ENCODE results near the gene SELP. TPM values are rescaled to one million over a fixed set of nuclear protein-coding genes. Genes with fewer than 3 reads are reported as not detected.
"Not testable (repeated sequence)": the region's sequence is repeated elsewhere in the genome, so short reads cannot be mapped to it uniquely, and the experiment has no call there.

SELP gene
- total and polyA plus RNA-seq, 4 experiments from 2014 or later = 1.4 to 2.2 (median 1.9) TPM; not detected in 1

- H3K36me3 Mint-ChIP-seq; H3K4me3 ChIP-seq (ENCODE audit: low read length in 2 of 2); CTCF ChIA-PET (ENCODE audit: partially characterized antibody); H3K27me3 ChIP-seq (ENCODE audit: insufficient read depth, low read length); H3K36me3 ChIP-seq (ENCODE audit: insufficient read depth, low read length); H3K9me3 ChIP-seq (ENCODE audit: control insufficient read depth in 1 of 2, low read length in 2 of 2); H3K9me3 Mint-ChIP-seq; H3K27ac ChIP-seq (ENCODE audit: low read depth, low read length); H3K27me3 Mint-ChIP-seq: not testable (repeated sequence)
- POLR2A ChIA-PET (ENCODE audit: partially characterized antibody) = interaction anchor here (1.2 kb wide), 1 partner anchor 17 kb away, joined by 3 read pairs; no protein-coding TSS in a partner anchor
- Mint-ChIP-seq H3K27ac (peak overlapping the region; percentile 62 to 96 (median 92)), H3K4me3 (peak overlapping the region in 7 of 8 donors; percentile 49 to 74 (median 69)), H3K4me1 (peaks cover 34 to 82% (median 59%) of the 10 kb centered on the region in 4 donors)
- peaks cover 44% of the 10 kb centered on the region for H3K4me1 ChIP-seq (ENCODE audit: insufficient read depth, low read length)
- intact Hi-C loops (cut with micrococcal nuclease) = loop anchor here (1.0 kb wide), 1 partner anchor 44 kb away; the partner anchor contains the start of gene SELL
- DNase-seq = peak in 3 of 5 donors; percentile 21 to 32 (median 30)
Measured at GRCh38 chr1:169667227-169667639, 37.3 kb upstream of the SELP start.

GRCh38 chr1:169662680-169663079 lies 32.8 kb upstream of the SELP start:
- Mint-ChIP-seq H3K4me1 (peaks cover 49 to 79% (median 60%) of the 10 kb centered on the region in 4 donors), H3K9me3 (peaks cover 0 to 13% (median under 1%) of the 10 kb centered on the region in 8 donors), H3K27ac (peak overlapping the region in 1 of 7 donors; percentile 36), H3K4me3 (peak overlapping the region in 6 of 8 donors; percentile 5 to 74 (median 48))
- H3K9me3 ChIP-seq (ENCODE audit: control insufficient read depth in 1 of 2, low read length in 2 of 2); H3K27me3 ChIP-seq (ENCODE audit: insufficient read depth, low read length); H3K4me3 ChIP-seq (ENCODE audit: low read length in 2 of 2); POLR2A ChIA-PET (ENCODE audit: partially characterized antibody); intact Hi-C loops (cut with micrococcal nuclease); H3K27ac ChIP-seq (ENCODE audit: low read depth, low read length); H3K36me3 Mint-ChIP-seq; H3K27me3 Mint-ChIP-seq; H3K36me3 ChIP-seq (ENCODE audit: insufficient read depth, low read length); DNase-seq: not testable (repeated sequence)
- CTCF ChIA-PET (ENCODE audit: partially characterized antibody) = interaction anchor here (1.2 kb wide), 1 partner anchor 61 kb away, joined by 3 read pairs; no protein-coding TSS in a partner anchor
- H3K4me1 ChIP-seq (ENCODE audit: insufficient read depth, low read length) = peaks cover 37% of the 10 kb centered on the region

GRCh38 chr1:169661066-169661465 lies 31.1 kb upstream of the SELP start:
- H3K9me3 ChIP-seq (ENCODE audit: control insufficient read depth in 1 of 2, low read length in 2 of 2); DNase-seq; H3K27ac ChIP-seq (ENCODE audit: low read depth, low read length); H3K27ac Mint-ChIP-seq; H3K27me3 Mint-ChIP-seq; H3K4me3 ChIP-seq (ENCODE audit: low read length in 2 of 2); H3K36me3 ChIP-seq (ENCODE audit: insufficient read depth, low read length); H3K27me3 ChIP-seq (ENCODE audit: insufficient read depth, low read length); intact Hi-C loops (cut with micrococcal nuclease); H3K4me3 Mint-ChIP-seq; H3K36me3 Mint-ChIP-seq: not testable (repeated sequence)
- ChIA-PET POLR2A (ENCODE audit: partially characterized antibody) (interaction anchor here (1.6 to 7.7 kb wide), 3 partner anchors 31 to 60 kb away, joined by 6 to 67 read pairs (median 11); no protein-coding TSS in a partner anchor), CTCF (ENCODE audit: partially characterized antibody) (interaction anchor here (0.9 to 2.1 kb wide), 2 partner anchors 29 to 32 kb away, joined by 4 to 8 read pairs; no protein-coding TSS in a partner anchor)
- peaks cover 43% of the 10 kb centered on the region for H3K4me1 ChIP-seq (ENCODE audit: insufficient read depth, low read length)
- peaks cover 47 to 80% (median 59%) of the 10 kb centered on the region in 4 donors for H3K4me1 Mint-ChIP-seq
- peaks cover 0 to 18% (median 2%) of the 10 kb centered on the region in 8 donors for H3K9me3 Mint-ChIP-seq

- Mint-ChIP-seq H3K9me3 (peaks cover 0 to 35% (median 3%) of the 10 kb centered on the region in 8 donors), H3K4me1 (peaks cover 58 to 93% (median 76%) of the 10 kb centered on the region in 4 donors), H3K27ac (peak overlapping the region; percentile 13 to 85 (median 57)), H3K4me3 (peak overlapping the region in 7 of 8 donors; percentile 12 to 64 (median 60))
- POLR2A ChIA-PET (ENCODE audit: partially characterized antibody) = interaction anchor here (1.0 to 7.7 kb wide), 6 partner anchors 12 to 57 kb away, joined by 3 to 67 read pairs (median 6); no protein-coding TSS in a partner anchor
- peak in 2 of 5 donors; percentile 13 to 22 for DNase-seq
- not testable (repeated sequence) for H3K36me3 ChIP-seq (ENCODE audit: insufficient read depth, low read length); H3K27ac ChIP-seq (ENCODE audit: low read depth, low read length); H3K27me3 Mint-ChIP-seq; H3K9me3 ChIP-seq (ENCODE audit: control insufficient read depth in 1 of 2, low read length in 2 of 2); H3K4me3 ChIP-seq (ENCODE audit: low read length in 2 of 2); H3K27me3 ChIP-seq (ENCODE audit: insufficient read depth, low read length); H3K36me3 Mint-ChIP-seq
- CTCF ChIA-PET (ENCODE audit: partially characterized antibody) = interaction anchor here (1.1 to 4.7 kb wide), 6 partner anchors 30 to 57 kb away, joined by 3 to 27 read pairs (median 5); no protein-coding TSS in a partner anchor
- intact Hi-C loops (cut with micrococcal nuclease) = loop anchor here (2.0 kb wide), 1 partner anchor 54 kb away; no protein-coding TSS in a partner anchor
- H3K4me1 ChIP-seq (ENCODE audit: insufficient read depth, low read length) = peaks cover 49% of the 10 kb centered on the region
Measured at GRCh38 chr1:169658777-169659176, 28.9 kb upstream of the SELP start.

- H3K4me3 ChIP-seq (ENCODE audit: low read length in 2 of 2) = no peak overlapping the region
- DNase-seq = no peak
- peaks cover 0 to 33% (median 3%) of the 10 kb centered on the region in 8 donors for H3K9me3 Mint-ChIP-seq
- H3K27me3 ChIP-seq (ENCODE audit: insufficient read depth, low read length) = no peaks in the 10 kb centered on the region
- no peaks in the 10 kb centered on the region for H3K27me3 Mint-ChIP-seq
- H3K9me3 ChIP-seq (ENCODE audit: control insufficient read depth in 1 of 2, low read length in 2 of 2) = no peaks in the 10 kb centered on the region
- H3K4me3 Mint-ChIP-seq = no peak overlapping the region
- no peaks in the 10 kb centered on the region for H3K36me3 ChIP-seq (ENCODE audit: insufficient read depth, low read length)
- ChIA-PET POLR2A (ENCODE audit: partially characterized antibody) (no interaction called here), CTCF (ENCODE audit: partially characterized antibody) (no interaction called here)
- no peaks in the 10 kb centered on the region for H3K36me3 Mint-ChIP-seq
- peaks cover 53 to 79% (median 69%) of the 10 kb centered on the region in 4 donors for H3K4me1 Mint-ChIP-seq
- no peak overlapping the region for H3K27ac Mint-ChIP-seq
- H3K4me1 ChIP-seq (ENCODE audit: insufficient read depth, low read length) = peaks cover 52% of the 10 kb centered on the region
- intact Hi-C loops (cut with micrococcal nuclease) = no loop called here
- H3K27ac ChIP-seq (ENCODE audit: low read depth, low read length) = no peak overlapping the region
Measured at GRCh38 chr1:169653873-169654272, 23.9 kb upstream of the SELP start.

GRCh38 chr1:169651035-169651434 lies 21.1 kb upstream of the SELP start:
- H3K4me1 Mint-ChIP-seq = peaks cover 44 to 67% (median 59%) of the 10 kb centered on the region in 4 donors
- Histone ChIP-seq H3K4me1 (ENCODE audit: insufficient read depth, low read length) (peaks cover 42% of the 10 kb centered on the region), H3K27ac (ENCODE audit: low read depth, low read length) (no peak overlapping the region), H3K27me3 (ENCODE audit: insufficient read depth, low read length) (no peaks in the 10 kb centered on the region), H3K4me3 (ENCODE audit: low read length in 2 of 2) (no peak overlapping the region), H3K36me3 (ENCODE audit: insufficient read depth, low read length) (no peaks in the 10 kb centered on the region), H3K9me3 (ENCODE audit: control insufficient read depth in 1 of 2, low read length in 2 of 2) (no peaks in the 10 kb centered on the region)
- no peaks in the 10 kb centered on the region for H3K36me3 Mint-ChIP-seq
- H3K27ac Mint-ChIP-seq = no peak overlapping the region
- no peak overlapping the region for H3K4me3 Mint-ChIP-seq
- intact Hi-C loops (cut with micrococcal nuclease) = no loop called here
- ChIA-PET POLR2A (ENCODE audit: partially characterized antibody) (no interaction called here), CTCF (ENCODE audit: partially characterized antibody) (interaction anchor here (0.8 to 1.9 kb wide), 3 partner anchors 15 to 49 kb away, joined by 3 to 6 read pairs (median 4); no protein-coding TSS in a partner anchor)
- DNase-seq = no peak
- H3K27me3 Mint-ChIP-seq = no peaks in the 10 kb centered on the region
- H3K9me3 Mint-ChIP-seq = peaks cover 0 to 17% (median 1%) of the 10 kb centered on the region in 8 donors

GRCh38 chr1:169650551-169650950 lies 20.6 kb upstream of the SELP start:
- H3K4me1 Mint-ChIP-seq = peaks cover 40 to 62% (median 55%) of the 10 kb centered on the region in 4 donors
- no peaks in the 10 kb centered on the region for H3K36me3 Mint-ChIP-seq
- H3K27ac Mint-ChIP-seq = peak overlapping the region in 1 of 7 donors; percentile 69
- CTCF ChIA-PET (ENCODE audit: partially characterized antibody) = interaction anchor here (0.8 to 1.9 kb wide), 3 partner anchors 14 to 49 kb away, joined by 3 to 6 read pairs (median 4); no protein-coding TSS in a partner anchor
- Histone ChIP-seq H3K4me1 (ENCODE audit: insufficient read depth, low read length) (peaks cover 37% of the 10 kb centered on the region), H3K4me3 (ENCODE audit: low read length in 2 of 2) (no peak overlapping the region), H3K36me3 (ENCODE audit: insufficient read depth, low read length) (no peaks in the 10 kb centered on the region), H3K27ac (ENCODE audit: low read depth, low read length) (no peak overlapping the region), H3K27me3 (ENCODE audit: insufficient read depth, low read length) (no peaks in the 10 kb centered on the region), H3K9me3 (ENCODE audit: control insufficient read depth in 1 of 2, low read length in 2 of 2) (no peaks in the 10 kb centered on the region)
- peak overlapping the region in 1 of 8 donors; percentile 81 for H3K4me3 Mint-ChIP-seq
- DNase-seq = no peak
- H3K9me3 Mint-ChIP-seq = peaks cover 0 to 14% (median 1%) of the 10 kb centered on the region in 8 donors
- intact Hi-C loops (cut with micrococcal nuclease) = no loop called here
- POLR2A ChIA-PET (ENCODE audit: partially characterized antibody) = interaction anchor here (1.2 to 1.3 kb wide), 3 partner anchors 31 to 44 kb away, joined by 3 to 6 read pairs (median 6); no protein-coding TSS in a partner anchor
- no peaks in the 10 kb centered on the region for H3K27me3 Mint-ChIP-seq
